GM18499 (cell line): ENCODE measurements around the gene EFL1.
A peak's percentile ranks its signal among the peaks of the same experiment; 100 is the strongest.
"Not testable (repeated sequence)": the region's sequence is repeated elsewhere in the genome, so short reads cannot be mapped to it uniquely, and the experiment has no call there.

Experiments used
- ATAC-seq: cut with Tn5 transposase; IDR thresholded peaks from one replicate; pipeline ENCODE4 v1.9.1; 2021; ENCODE audit warnings: moderate number of reproducible peaks; ENCODE audit not compliant: insufficient read depth, unreplicated experiment

EFL1 gene

DNA sequence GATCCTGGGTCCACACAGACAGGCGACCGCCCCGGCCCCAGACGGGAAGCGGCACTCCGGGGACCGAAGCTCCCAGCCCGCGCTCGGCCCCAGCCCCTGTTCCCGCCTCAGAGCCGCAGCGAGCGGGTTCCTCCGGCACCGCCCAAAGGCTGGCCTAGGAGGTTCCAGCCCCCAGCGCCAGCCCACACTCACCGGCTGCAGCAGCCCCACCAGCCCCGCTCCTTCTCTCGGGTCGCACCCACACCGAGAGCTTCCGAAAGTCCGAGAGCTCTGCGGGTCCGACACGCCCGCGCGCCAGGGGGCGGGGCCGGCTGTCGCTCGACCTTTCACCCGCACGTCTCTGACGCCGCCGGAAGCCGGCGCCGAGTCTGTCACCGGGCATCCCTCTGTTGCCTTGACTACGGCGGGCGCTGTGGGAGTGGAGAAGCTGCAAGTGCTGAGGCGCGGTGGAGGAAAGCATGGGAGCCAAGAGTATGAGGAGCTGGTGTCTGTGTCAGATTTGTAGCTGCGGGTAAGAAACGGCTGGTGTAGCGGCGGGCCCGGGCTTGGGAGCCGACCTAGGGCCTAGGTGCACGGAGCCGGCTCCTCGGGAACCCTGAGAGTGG is at the start of gene EFL1, which contains the start of gene SAXO2:
TSS of gene EFL1 (minus strand) at position 313 of the 605 bp plus-strand sequence. CDS start 956 bp downstream, outside the sequence.
TSS of gene SAXO2 (plus strand) at position 397 of the 605 bp plus-strand sequence. CDS start at position 459, 62 bp downstream.
- peak; percentile 78 for ATAC-seq

DNA sequence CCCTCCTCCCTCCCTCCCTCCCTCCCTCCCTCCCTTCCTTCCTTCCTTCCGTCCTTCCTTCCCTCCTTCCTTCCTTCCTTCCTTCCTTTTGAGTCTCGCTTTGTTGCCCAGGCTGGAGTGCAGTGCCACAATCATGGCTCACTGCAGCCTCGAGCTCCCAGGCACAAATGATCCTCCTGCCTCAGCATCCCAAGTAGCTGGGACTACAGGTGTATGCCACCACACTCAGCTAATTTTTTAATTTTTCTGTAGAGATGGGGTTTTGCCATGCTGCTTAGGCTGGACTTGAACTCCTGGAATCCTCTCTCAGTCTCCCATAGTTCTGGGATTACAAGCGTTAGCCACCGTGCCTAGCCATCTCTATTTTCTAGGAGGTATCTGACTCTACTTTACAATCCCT is 48.8 kb upstream of the EFL1 start:
- not testable (repeated sequence) for ATAC-seq

DNA sequence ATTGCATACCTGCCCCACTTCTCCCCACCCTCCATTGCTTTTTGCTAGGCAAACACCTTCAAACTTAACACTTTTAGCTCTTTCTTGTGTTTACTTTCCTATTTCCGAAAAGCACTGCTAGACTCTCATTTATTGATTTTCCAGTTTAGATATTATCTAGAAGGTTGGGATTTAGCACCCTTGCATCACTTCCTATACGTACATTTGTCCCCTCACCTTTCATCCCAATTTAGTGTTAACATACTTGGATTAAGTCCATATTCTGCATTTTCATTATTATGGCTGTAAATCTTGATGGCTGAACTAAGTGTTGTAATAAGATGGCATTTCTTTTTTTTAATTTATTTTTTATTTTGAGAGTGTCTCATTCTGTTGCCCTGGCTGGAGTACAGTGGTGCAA is 47.3 kb upstream of the EFL1 start:
- no peak for ATAC-seq

DNA sequence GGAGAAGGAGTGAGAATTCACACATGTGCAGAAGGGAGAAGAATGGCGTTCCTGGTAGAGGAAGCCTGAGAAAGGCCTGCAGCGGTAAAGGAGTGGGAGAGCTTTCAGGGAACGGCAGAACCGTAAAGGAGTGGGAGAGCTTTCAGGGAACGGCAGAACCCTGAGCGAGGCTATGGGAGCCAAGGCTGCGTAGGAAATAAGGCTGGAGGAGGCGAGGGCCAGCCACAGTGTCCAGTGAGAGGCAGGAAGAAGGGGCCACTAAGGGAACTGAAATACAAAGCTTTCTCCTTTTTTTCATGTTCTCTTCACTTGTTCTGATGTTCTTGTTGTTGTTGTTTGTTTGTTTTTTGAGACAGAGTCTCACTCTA is 45.2 kb upstream of the EFL1 start:
- ATAC-seq: no peak

DNA sequence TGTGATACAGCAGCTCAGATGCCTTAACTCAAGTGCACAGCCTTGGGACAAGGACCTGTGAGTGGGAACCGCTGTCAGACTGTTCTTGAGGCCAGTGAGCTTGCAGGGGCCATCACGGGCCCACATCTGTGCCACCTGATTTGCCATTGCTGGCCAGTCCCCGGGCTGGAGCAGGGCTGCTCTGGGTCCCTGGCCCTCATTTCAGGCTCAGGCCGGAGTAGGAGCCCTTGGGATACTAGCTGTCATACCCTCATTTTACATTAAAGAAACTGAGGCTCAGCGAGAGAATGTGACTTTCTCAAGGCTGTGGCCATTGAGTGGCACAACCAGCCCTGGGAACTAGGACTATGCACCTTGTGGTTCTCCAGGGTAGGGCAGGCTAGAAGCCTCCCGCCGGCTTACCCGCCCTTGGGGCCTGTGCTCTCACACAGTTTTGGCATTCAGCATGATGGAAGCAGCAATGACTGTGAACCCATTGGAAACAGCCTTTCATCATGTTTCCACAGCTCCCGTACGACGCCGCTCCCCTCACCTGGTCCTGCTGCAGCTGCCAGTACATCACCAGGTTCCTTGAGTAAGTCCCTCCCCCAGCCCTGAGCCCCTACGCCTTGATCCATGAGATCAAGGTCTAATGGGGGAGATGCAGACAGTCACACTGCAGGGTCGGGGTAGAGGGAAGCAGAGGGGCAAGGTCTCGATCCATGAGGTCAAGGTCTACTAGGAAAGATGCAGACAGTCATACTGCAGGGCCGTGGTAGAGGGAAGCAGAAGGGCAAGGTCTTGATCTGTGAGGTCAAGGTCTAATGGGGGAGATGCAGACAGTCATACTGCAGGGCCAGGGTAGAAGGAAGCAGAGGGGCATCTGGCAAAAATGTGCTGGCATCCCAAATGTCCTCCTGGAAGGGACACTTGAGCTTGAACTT is 44.5 kb upstream of the EFL1 start:
- no peak for ATAC-seq

DNA sequence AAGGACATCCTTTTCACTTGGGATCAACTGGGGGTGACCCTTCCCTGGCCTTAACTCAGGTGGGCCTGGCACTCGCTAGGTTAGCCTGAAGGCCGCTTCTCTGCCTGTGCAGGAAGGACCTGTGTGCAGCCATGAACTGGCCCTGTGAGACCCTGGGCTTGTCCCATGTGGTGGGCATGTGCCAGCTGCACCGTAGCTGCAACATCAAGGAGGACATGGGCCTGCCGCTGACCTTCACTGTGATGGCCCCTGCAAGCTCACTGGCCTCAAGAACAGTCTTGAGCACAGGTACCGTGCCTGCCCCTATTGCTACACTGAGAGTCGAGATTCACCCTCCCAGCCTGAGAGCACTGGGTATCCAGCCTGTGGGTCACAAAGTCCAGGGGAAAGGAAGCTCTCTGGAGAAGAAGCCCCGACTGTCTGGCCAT is 43.1 kb upstream of the EFL1 start:
- no peak for ATAC-seq

DNA sequence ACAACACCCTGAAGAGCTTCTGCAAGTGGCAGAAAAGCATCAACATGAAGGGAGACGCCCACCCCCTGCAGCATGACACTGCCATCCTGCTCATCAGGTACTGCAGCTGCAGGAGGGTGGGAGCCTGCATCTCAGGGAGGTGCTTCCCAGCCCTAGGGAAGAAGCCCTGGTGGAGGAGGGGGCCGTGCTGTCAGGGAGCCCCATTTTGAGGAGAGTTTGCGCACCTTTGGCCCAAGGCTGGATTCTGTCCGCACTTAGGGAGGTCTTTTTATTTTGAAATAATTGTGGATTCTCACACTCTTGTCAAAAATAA is 42.2 kb upstream of the EFL1 start:
- no peak for ATAC-seq

DNA sequence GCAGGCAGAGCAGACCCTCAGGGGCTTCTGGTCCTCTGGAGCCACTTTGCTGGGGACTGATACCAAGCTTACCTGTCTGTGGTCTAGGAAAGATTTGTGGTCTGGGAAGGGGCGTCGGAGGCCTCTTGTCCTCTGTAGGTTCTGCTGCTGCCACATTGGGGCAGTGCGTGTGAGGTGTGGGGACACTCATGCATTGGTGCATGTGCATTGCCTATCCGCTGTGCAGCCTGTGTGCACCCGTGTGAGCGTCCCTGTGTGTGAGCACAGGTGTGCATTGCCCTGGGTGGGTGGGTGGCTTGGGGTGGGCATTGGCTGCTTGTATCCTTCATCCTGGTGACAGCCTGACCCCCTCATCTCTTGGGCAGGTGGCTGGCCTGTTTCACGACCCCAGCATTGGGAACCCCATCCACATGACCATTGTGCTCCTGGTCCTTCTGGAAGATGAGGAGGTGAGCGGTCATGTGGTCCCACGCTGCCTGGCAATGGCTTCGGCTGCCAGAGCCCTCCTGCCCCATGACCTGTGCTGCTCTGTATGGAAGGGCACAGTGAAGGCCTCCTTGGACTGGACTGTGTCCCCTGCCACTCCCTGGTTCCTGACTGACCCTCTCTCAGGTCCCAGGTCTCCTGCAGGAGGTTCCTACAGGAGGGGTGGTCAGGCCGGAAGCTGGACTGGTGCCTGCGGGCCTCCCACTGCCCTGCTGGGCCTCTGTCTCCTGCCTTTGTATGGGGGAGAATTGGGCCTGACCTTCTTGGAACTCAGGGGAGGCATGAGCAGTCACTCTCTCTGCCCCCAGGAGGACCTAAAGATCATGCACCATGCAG is 41.6 kb upstream of the EFL1 start:
- ATAC-seq: no peak

DNA sequence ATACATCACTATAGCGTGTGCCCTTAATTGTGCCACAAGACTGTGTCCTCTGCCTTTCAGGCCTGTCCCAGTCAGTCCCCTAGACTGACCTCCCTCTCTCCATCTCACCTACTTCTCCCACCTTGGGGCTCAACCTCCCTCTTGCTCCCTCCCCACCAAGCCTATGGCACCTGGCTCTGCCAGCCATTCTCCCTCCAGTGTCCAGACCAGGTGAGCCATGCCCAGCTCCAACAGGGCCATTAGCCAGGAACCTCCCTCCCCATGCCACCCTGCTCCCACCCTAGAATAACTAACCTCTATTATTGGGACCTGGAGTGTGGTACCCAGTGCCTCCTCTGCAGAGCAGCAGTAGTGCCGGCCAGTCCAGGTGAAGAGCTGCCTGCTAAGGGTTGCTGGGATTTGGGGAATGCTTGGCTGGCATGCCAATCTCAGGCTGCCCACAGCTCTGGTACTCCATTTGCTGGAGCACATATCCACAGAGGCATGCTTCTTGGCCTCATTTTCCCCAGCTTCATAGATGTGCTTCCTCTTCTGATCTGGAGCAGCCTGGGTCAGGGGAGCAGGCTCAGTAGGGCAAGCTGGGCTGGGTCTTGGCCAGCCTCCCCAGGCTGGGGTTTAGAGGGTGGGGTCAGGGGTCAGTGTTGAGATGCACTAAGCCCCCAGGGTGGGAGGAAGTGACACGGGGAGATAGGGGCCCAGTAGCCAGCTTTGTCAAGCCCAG is 38.9 kb upstream of the EFL1 start:
- ATAC-seq: no peak

DNA sequence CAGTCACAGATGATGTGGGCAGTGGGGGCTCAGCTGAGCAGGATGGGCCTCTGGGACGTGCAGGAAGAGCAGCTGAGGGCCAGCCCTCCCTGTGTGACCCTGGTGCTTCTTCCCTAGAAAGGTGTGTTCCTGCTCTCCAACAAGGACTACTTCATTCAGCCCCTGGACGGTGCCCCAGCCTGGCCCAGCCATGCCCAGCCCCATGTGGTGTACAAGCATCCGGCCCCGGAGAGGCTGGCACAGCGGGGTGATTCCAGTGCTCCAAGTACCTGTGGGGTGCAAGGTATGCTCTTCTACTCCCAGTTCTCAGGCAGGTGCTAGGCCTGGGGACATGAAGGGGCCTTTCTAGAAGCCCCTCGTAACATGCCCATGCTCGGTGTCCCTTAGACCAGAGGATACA is 38.3 kb upstream of the EFL1 start:
- no peak for ATAC-seq

DNA sequence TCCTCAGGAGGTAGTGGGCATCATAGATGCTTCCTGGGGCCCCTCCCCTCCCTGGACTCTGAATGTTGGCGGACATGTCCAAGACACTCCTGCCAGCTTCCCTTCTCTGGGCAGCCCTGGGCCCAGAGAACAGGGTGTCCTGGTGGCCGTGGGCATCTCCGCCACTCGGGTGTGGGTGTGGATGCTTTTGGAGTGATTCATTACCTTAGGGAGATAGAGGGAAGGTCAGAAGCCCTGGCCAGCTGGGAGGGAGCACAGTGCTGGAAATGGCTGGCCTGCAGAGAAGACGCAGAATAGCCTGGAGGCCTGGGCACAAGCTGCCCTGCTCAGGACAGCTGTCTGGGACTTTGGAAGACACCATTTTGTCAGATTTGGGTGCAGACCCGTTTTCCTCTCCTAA is 37.8 kb upstream of the EFL1 start:
- not testable (repeated sequence) for ATAC-seq

DNA sequence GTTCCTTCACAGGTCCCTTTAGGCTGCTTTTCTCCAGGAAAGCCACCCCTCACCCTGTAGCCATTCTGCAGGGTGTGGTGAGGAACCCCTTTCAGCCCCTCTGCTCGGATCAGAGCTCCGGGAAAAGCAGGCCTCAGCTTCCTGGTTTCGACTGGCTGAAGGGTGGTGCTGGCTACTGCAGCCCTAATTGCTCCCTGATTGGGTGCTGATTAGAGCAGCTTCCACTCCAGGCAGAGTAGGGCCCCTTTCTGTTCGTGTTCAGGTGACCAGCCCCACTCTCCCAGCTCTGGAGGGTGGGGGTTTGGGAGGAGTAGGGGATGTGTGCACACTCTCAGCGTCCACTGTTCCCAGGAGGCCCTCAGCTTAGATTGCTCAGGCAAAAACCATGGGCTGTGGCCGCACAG is 37.0 kb upstream of the EFL1 start:
- not testable (repeated sequence) for ATAC-seq

DNA sequence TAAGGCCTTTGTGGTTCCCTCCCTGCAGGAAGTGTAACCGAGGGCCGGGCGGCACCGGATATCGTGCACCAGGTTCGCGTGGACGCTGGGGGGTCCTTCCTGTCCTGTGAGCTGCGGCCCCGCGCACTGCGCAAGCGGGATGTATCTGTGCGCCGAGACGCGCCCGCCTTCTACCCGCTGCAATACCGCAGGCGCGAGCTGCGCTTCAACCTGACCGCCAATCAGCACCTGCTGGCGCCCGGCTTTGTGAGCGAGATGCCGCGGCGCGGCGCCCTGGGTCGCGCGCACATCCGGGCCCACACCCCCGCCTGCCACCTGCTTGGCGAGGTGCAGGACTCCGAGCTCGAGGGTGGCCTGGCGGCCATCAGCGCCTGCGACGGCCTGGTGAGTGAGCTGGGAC is 36.0 kb upstream of the EFL1 start:
- no peak for ATAC-seq

DNA sequence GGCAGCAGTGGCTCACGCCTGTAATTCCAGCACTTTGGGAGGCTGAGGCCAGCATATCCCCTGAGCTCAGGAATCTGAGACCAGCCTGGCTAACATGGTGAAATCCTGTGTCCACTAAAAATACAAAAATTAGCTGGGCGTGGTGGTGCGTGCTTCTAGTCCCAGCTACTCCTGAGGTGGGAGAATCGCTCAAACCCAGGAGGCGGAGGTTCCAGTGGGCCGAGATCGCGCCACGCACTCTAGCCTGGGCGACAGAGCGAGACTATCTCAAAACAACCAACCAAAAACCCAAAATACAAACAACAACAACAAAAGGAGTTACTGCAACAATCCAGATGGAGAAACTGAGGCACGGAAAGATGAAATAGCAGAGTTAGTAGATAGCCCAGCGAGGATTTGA is 35.5 kb upstream of the EFL1 start:
- ATAC-seq: no peak

DNA sequence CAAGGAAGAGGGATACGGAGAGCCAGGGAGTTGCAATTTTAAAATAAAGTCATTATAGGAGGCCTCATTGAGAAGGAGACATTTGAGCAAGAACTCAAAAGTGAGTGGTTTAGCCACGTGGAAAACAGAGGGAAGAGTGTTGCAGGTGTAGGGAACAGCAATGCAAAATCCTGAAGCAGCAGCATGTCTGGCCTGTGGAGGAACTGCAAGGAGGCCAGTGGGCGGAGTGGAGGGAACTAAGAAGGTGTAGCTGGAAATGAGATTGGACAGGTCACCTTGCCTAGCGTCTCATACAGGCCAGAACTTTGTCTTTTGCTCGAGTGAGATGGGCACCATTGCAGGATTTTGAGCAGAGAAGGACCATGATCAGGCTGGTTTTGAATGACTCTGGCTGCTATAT is 35.0 kb upstream of the EFL1 start:
- no peak for ATAC-seq

DNA sequence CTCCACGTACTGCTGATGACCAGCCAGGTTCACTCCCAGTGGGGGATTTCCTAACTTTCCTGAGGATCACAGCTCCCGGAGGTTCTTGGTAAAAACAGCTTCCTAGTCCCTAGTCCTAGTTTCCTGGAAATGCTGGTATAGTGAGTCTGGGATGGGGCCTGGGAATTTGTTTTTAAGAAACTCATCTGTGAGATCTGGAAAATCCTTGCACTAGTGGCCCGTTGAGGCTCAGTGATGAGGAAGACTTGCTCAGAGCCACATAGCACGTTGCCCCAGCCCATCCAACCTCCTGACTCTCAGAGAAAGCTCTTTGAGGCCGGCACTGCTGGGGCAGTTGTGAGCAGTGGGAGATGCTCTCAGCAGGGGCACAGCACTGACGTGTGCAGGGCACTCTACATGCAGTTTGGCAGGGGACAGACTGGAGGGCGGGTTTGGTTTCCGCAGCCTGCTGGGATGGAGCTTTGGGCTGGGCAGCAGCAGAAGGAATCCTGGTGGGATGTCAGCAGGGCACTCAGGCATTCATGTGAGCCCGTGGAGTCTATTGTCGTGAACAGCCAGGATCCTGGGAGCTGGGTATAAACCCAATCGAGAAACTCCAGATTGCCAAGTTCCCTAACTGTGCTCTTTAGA is 31.6 kb upstream of the EFL1 start:
- no peak for ATAC-seq

DNA sequence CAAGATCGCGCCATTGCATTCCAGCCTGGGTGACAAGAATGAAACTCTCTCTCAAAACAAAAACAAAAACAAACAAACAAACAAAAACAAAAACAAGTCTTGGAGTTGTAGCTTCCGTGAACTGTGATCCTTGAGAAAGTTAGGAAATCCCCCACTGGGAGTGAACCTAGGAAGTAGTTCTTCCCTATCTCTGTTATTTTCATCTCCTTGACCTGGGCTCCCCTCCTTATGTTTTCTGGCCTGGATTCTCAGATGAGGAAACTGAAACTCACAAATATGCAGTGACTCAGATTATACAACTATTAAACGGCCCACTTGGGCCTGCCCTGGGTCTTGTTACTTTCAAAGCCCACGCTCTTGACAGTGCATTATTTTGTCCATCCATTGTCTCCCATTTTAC is 29.7 kb upstream of the EFL1 start:
- ATAC-seq: no peak

DNA sequence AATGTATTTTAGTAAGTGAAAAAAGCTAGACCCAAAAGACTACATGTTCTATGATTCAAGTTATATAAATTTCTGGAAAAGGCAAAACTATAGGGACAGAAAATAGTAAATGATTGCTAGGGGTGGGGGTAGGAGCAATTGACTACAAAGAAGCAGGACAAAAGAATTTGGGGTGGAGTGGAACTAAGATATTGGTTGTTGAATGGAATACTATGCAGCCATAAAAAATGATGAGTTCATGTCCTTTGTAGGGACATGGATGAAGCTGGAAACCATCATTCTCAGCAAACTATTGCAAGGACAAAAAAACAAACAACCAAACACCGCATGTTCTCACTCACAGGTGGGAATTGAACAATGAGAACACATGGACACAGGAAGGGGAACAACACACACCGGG is 25.7 kb upstream of the EFL1 start:
- ATAC-seq: not testable (repeated sequence)

DNA sequence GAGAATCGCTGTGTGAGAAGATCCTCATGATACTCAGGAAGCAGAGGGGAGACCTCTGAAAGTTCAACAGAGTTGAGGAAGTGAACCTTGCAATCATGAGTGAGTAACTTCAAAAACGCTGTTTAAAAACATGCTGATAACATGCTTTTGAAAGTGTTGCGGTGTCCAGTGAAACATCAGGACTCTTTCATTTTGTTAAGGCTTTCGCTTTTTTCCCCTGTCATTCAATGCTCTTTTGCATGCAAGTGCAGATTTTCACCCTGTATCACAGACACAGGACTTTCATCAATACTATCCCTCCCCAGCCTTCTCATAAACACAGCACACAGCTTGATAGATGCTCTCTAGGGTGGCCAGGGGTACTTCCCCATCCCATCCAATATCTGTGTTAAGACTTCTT is 23.9 kb upstream of the EFL1 start:
- ATAC-seq: peak; percentile 69

DNA sequence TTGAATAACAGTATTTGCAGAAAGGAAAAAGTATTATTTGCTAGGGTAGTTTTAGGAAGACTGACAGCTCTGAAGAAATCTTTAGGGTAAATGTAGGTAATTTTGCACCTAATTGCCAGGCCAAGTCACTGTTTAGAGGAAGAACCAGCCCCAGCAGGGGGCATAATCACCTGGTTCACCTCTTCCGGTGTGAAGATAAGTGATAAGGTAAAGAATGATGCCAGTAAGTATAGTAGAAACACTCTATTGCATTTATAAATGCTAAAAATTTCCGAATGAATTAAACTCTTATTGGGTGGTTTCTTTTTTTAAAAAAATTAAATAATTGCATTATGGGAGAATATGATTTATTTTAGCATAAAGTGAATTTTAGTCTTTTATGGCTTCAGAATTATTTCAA is 21.8 kb upstream of the EFL1 start:
- ATAC-seq: not testable (repeated sequence)
